Colonic mucosa (tissue), 4 donors: ENCODE results near the gene LPIN1. TPM values are rescaled to one million over a fixed set of nuclear protein-coding genes. Genes with fewer than 3 reads are reported as not detected.

ENCODE experiments used
- DNase-seq: peaks from one replicate; pipeline ENCODE4 v3.0.0-alpha.2; 2020
- H3K27ac ChIP-seq: fragments of 200-600 bp; one replicate; pipeline ENCODE4 v1.8.0; 2021
- H3K27me3 ChIP-seq: fragments of 200-600 bp; one replicate; pipeline ENCODE4 v1.8.0; 2021
- H3K36me3 ChIP-seq: fragments of 200-600 bp; one replicate; pipeline ENCODE4 v1.8.0; 2021
- H3K4me1 ChIP-seq: fragments of 200-600 bp; one replicate; pipeline ENCODE4 v1.8.0; 2021; ENCODE audit warnings: mild to moderate bottlenecking
- H3K4me3 ChIP-seq: fragments of 200-600 bp; one replicate; pipeline ENCODE4 v1.8.0; 2021
- H3K9ac ChIP-seq, 2 donors: one replicate each; pipeline ENCODE4 v1.7.0; 2013; ENCODE audit warnings: control low read depth in 2 of 2, low read depth in 2 of 2, low read length in 2 of 2
- H3K9me3 ChIP-seq: fragments of 200-600 bp; one replicate; pipeline ENCODE4 v1.8.0; 2021
- intact Hi-C: fragments of 100-400 bp; cut with DNase I; formaldehyde crosslinking; loops from one replicate; pipeline ENCODE4 v1.14.1; 2022
- microRNA-seq: library from miRNA; unstranded; fragments of <30 nt; microRNA quantifications from one replicate; pipeline ENCODE4, GENCODE V29; 2019
- total RNA-seq, 2 donors: library from RNA; stranded (reverse); fragmentation: NEBNext Ultra II Directional in 1 of 2; extraction: Animal tissue kit (Norgen Biotek cat#: 25700) in 1 of 2; gene quantifications; one replicate each; pipeline ENCODE4 v1.2.1, GENCODE V29; 2021
- TF ChIP-seq, protein P1 (sequence below): fragments of 200-600 bp; IDR thresholded peaks from one replicate; pipeline ENCODE4 v1.8.0; 2022; ENCODE audit warnings: antibody characterized with exemption, mild to moderate bottlenecking
- donor health status: healthy.
- donor health status: DM: no; HTN: no; CAD: no.
- donor health status: DM: no; HTN: no; CAD: no.

LPIN1 gene
- total RNA-seq, 2 donors from 2014 or later: 17.3 to 45.7 TPM

DNA sequence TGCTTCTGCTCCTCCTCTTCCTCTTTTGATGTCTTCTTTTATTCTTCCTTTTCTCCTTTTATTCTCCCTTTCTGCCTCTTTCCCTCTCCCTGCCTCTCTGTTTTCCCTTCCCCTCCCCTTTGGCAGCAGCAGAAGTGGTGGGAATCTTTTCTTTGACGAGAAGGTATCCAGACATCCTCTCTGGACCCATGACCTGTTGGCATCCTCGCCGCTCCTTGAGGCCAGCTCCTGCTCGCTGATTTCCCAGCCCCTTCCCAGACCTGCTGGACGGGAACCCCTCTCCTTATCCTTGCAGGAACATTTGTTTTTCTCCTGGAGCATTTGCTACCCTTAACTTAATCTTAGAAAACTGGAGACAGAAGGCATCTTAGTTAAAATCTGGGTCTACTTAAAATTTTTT is 130.5 kb downstream of the LPIN1 start:
- intact Hi-C loops: no loop called here
- Histone ChIP-seq H3K27ac (no peak overlapping the region), H3K9me3 (no peaks in the 10 kb centered on the region), H3K4me3 (no peak overlapping the region), H3K4me1 (no peaks in the 10 kb centered on the region), H3K36me3 (no peaks in the 10 kb centered on the region), H3K27me3 (no peaks in the 10 kb centered on the region), H3K9ac (no peak overlapping the region)
- TF ChIP-seq, protein P1, sequence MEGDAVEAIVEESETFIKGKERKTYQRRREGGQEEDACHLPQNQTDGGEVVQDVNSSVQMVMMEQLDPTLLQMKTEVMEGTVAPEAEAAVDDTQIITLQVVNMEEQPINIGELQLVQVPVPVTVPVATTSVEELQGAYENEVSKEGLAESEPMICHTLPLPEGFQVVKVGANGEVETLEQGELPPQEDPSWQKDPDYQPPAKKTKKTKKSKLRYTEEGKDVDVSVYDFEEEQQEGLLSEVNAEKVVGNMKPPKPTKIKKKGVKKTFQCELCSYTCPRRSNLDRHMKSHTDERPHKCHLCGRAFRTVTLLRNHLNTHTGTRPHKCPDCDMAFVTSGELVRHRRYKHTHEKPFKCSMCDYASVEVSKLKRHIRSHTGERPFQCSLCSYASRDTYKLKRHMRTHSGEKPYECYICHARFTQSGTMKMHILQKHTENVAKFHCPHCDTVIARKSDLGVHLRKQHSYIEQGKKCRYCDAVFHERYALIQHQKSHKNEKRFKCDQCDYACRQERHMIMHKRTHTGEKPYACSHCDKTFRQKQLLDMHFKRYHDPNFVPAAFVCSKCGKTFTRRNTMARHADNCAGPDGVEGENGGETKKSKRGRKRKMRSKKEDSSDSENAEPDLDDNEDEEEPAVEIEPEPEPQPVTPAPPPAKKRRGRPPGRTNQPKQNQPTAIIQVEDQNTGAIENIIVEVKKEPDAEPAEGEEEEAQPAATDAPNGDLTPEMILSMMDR: no peak
- DNase-seq: no peak

Small RNA genes within 50 kb of the gene (microRNA-seq; reads per million reads assigned to microRNA genes)
- gene MIR4262 (not detected), gene MIR548S (not detected)

Other genes with a start within 250 kb of the LPIN1 start
- gene GREB1, start 212.6 kb upstream of the LPIN1 start, total RNA-seq: 1 to 10 TPM in 1 of 2 donors, under 1 TPM in 1; 0.77 to 1.1 TPM
- gene NTSR2, start 76.4 kb upstream of the LPIN1 start, total RNA-seq: not detected